ENCODE results near the gene SLC2A14. TPM values are rescaled to one million over a fixed set of nuclear protein-coding genes. Genes with fewer than 3 reads are reported as not detected.
"Not testable (repeated sequence)": the region's sequence is repeated elsewhere in the genome, so short reads cannot be mapped to it uniquely, and the experiment has no call there.

The SLC2A14 gene
- total RNA-seq, 1 donor from 2014 or later = not detected

GRCh38 chr12:7870335-7870734, 2.4 kb downstream of the SLC2A14 start:
- no peak for DNase-seq (ENCODE audit: low read depth in 2 of 2)

- no peak for DNase-seq (ENCODE audit: low read depth in 2 of 2)
Observed at GRCh38 chr12:7869137-7869536, 3.6 kb downstream of the SLC2A14 start.

- DNase-seq (ENCODE audit: low read depth in 2 of 2) = no peak
Observed at GRCh38 chr12:7868391-7868790, 4.3 kb downstream of the SLC2A14 start.

GRCh38 chr12:7864601-7865150, 8.0 kb downstream of the SLC2A14 start:
- no peak for DNase-seq (ENCODE audit: low read depth in 2 of 2)

GRCh38 chr12:7862814-7863348, 9.8 kb downstream of the SLC2A14 start:
- DNase-seq (ENCODE audit: low read depth in 2 of 2) = not testable (repeated sequence)

GRCh38 chr12:7862301-7862700, 10.4 kb downstream of the SLC2A14 start:
- not testable (repeated sequence) for DNase-seq (ENCODE audit: low read depth in 2 of 2)

GRCh38 chr12:7859552-7859951, 13.2 kb downstream of the SLC2A14 start:
- DNase-seq (ENCODE audit: low read depth in 2 of 2) = no peak

GRCh38 chr12:7857971-7858370, 14.7 kb downstream of the SLC2A14 start:
- DNase-seq (ENCODE audit: low read depth in 2 of 2) = no peak

GRCh38 chr12:7856516-7856915, 16.2 kb downstream of the SLC2A14 start:
- no peak for DNase-seq (ENCODE audit: low read depth in 2 of 2)

- DNase-seq (ENCODE audit: low read depth in 2 of 2) = no peak
Observed at GRCh38 chr12:7853557-7853956, 19.2 kb downstream of the SLC2A14 start.

- DNase-seq (ENCODE audit: low read depth in 2 of 2) = not testable (repeated sequence)
Observed at GRCh38 chr12:7851622-7852081, 21.1 kb downstream of the SLC2A14 start.

GRCh38 chr12:7850099-7850498, 22.6 kb downstream of the SLC2A14 start:
- not testable (repeated sequence) for DNase-seq (ENCODE audit: low read depth in 2 of 2)

- DNase-seq (ENCODE audit: low read depth in 2 of 2) = peak in 1 of 2 donors; percentile 10
Observed at GRCh38 chr12:7848098-7848422, 24.7 kb downstream of the SLC2A14 start.

GRCh38 chr12:7847226-7848097, 25.3 kb downstream of the SLC2A14 start:
- peak; percentile 16 to 71 for DNase-seq (ENCODE audit: low read depth in 2 of 2)

GRCh38 chr12:7844116-7844515, 28.6 kb downstream of the SLC2A14 start:
- peak; percentile 6 to 73 for DNase-seq (ENCODE audit: low read depth in 2 of 2)

GRCh38 chr12:7843583-7843982, 29.1 kb downstream of the SLC2A14 start:
- DNase-seq (ENCODE audit: low read depth in 2 of 2) = peak in 1 of 2 donors; percentile 68

- DNase-seq (ENCODE audit: low read depth in 2 of 2) = peak; percentile 60 to 64
Observed at GRCh38 chr12:7843149-7843548, 29.6 kb downstream of the SLC2A14 start.

- DNase-seq (ENCODE audit: low read depth in 2 of 2) = peak; percentile 42 to 65
Observed at GRCh38 chr12:7842444-7842843, 30.3 kb downstream of the SLC2A14 start.

GRCh38 chr12:7839848-7840247, 32.9 kb downstream of the SLC2A14 start:
- not testable (repeated sequence) for DNase-seq (ENCODE audit: low read depth in 2 of 2)

- not testable (repeated sequence) for DNase-seq (ENCODE audit: low read depth in 2 of 2)
Observed at GRCh38 chr12:7839226-7839625, 33.5 kb downstream of the SLC2A14 start.

- DNase-seq (ENCODE audit: low read depth in 2 of 2) = no peak
Observed at GRCh38 chr12:7837366-7837765, 35.3 kb downstream of the SLC2A14 start.

GRCh38 chr12:7835766-7836165, 36.9 kb downstream of the SLC2A14 start:
- DNase-seq (ENCODE audit: low read depth in 2 of 2) = no peak

- no peak for DNase-seq (ENCODE audit: low read depth in 2 of 2)
Observed at GRCh38 chr12:7835116-7835515, 37.6 kb downstream of the SLC2A14 start.
